H9 (cell line): ENCODE results near the gene KCNMA1. TPM values are rescaled to one million over a fixed set of nuclear protein-coding genes. Genes with fewer than 3 reads are reported as not detected.

Source experiments
- DNase-seq: peaks from one replicate; pipeline ENCODE4 v3.0.0-alpha.2; 2017
- H2AFZ ChIP-seq: one replicate; pipeline ENCODE4 v1.6.1; 2013; ENCODE audit warnings: mild to moderate bottlenecking, low read length, control low read depth, moderate library complexity
- H2AK5ac ChIP-seq: 2 replicates; pipeline ENCODE4 v1.6.1; 2013; ENCODE audit warnings: low read length, control low read depth, mixed read lengths; ENCODE audit not compliant: insufficient read length
- H2BK120ac ChIP-seq: one replicate; pipeline ENCODE4 v1.6.1; 2013; ENCODE audit warnings: low read depth, mild to moderate bottlenecking, low read length, control low read depth, inconsistent platforms; ENCODE audit not compliant: poor library complexity, severe bottlenecking
- H2BK12ac ChIP-seq: 2 replicates; pipeline ENCODE4 v1.6.1; 2013; ENCODE audit warnings: low read length, control low read depth, mixed read lengths, low read depth; ENCODE audit not compliant: insufficient read length
- H2BK15ac ChIP-seq: 2 replicates; pipeline ENCODE4 v1.6.1; 2013; ENCODE audit warnings: low read depth, low read length, control low read depth
- H2BK20ac ChIP-seq: one replicate; pipeline ENCODE4 v1.6.1; 2013; ENCODE audit warnings: low read depth, mild to moderate bottlenecking, low read length, control low read depth, inconsistent platforms; ENCODE audit not compliant: poor library complexity, severe bottlenecking
- H2BK5ac ChIP-seq: 2 replicates; pipeline ENCODE4 v1.6.1; 2013; ENCODE audit warnings: low read length, control low read depth, mixed read lengths; ENCODE audit not compliant: insufficient read length
- H3K14ac ChIP-seq: 2 replicates; pipeline ENCODE4 v1.6.1; 2013; ENCODE audit warnings: low read length, control low read depth; ENCODE audit not compliant: insufficient read depth
- H3K18ac ChIP-seq: 2 replicates; pipeline ENCODE4 v1.6.1; 2013; ENCODE audit warnings: low read depth, mild to moderate bottlenecking, mixed read lengths, low read length, control low read depth; ENCODE audit not compliant: insufficient read length
- H3K23ac ChIP-seq: 2 replicates; pipeline ENCODE4 v1.6.1; 2013; ENCODE audit warnings: low read length, control low read depth, mixed read lengths, low read depth; ENCODE audit not compliant: insufficient read length
- H3K23me2 ChIP-seq: 2 replicates; pipeline ENCODE4 v1.6.1; 2013; ENCODE audit warnings: low read depth, mild to moderate bottlenecking, mixed read lengths, low read length, control low read depth; ENCODE audit not compliant: insufficient read length, poor library complexity, severe bottlenecking
- H3K27ac ChIP-seq: 2 replicates; pipeline ENCODE4 v1.5.1; 2013; ENCODE audit warnings: low read length, control low read depth, mixed read lengths, low read depth; ENCODE audit not compliant: insufficient read length
- H3K27me3 ChIP-seq: 2 replicates; pipeline ENCODE4 v1.6.1; 2013; ENCODE audit warnings: low read length, control low read depth, inconsistent platforms; ENCODE audit not compliant: insufficient read depth
- H3K4ac ChIP-seq: 2 replicates; pipeline ENCODE4 v1.6.1; 2013; ENCODE audit warnings: low read depth, mild to moderate bottlenecking, control low read depth, inconsistent platforms, low read length, moderate library complexity
- H3K4me1 ChIP-seq: 2 replicates; pipeline ENCODE4 v1.6.1; 2013; ENCODE audit warnings: low read length, control low read depth, inconsistent platforms; ENCODE audit not compliant: insufficient read depth
- H3K4me2 ChIP-seq: 2 replicates; pipeline ENCODE4 v1.6.1; 2013; ENCODE audit warnings: low read length, control low read depth, mixed read lengths; ENCODE audit not compliant: insufficient read length, insufficient read depth
- H3K56ac ChIP-seq: 2 replicates; pipeline ENCODE4 v1.6.1; 2013; ENCODE audit warnings: low read depth, mild to moderate bottlenecking, mixed read lengths, low read length, control low read depth; ENCODE audit not compliant: insufficient read length
- H3K79me1 ChIP-seq: 2 replicates; pipeline ENCODE4 v1.6.1; 2013; ENCODE audit warnings: low read depth, mild to moderate bottlenecking, moderate library complexity, low read length, control low read depth, inconsistent platforms; ENCODE audit not compliant: insufficient read depth, poor library complexity, severe bottlenecking
- H3K79me2 ChIP-seq: 2 replicates; pipeline ENCODE4 v1.6.1; 2013; ENCODE audit warnings: low read length, control low read depth, inconsistent platforms; ENCODE audit not compliant: insufficient read depth
- H3K9ac ChIP-seq: 2 replicates; pipeline ENCODE4 v1.6.1; 2013; ENCODE audit warnings: low read length, control low read depth, mixed read lengths; ENCODE audit not compliant: insufficient read length; ENCODE audit errors: extremely low read depth
- H3K9me3 ChIP-seq: one replicate; pipeline ENCODE4 v1.6.1; 2013; ENCODE audit warnings: low read depth, low read length, inconsistent platforms; ENCODE audit not compliant: control insufficient read depth
- H3T11ph ChIP-seq: one replicate; pipeline ENCODE4 v1.6.1; 2013; ENCODE audit warnings: mild to moderate bottlenecking, low read length, control low read depth, inconsistent platforms
- H4K20me1 ChIP-seq: one replicate; pipeline ENCODE4 v1.6.1; 2013; ENCODE audit not compliant: control insufficient read depth, insufficient read length, insufficient read depth
- H4K5ac ChIP-seq: 2 replicates; pipeline ENCODE4 v1.6.1; 2013; ENCODE audit warnings: low read depth, mild to moderate bottlenecking, mixed read lengths, low read length, control low read depth; ENCODE audit not compliant: insufficient read length
- H4K8ac ChIP-seq: replicated peaks from 2 replicates; pipeline ENCODE4 v1.6.1; 2013; ENCODE audit warnings: low read length, control low read depth, mixed read lengths, low read depth; ENCODE audit not compliant: insufficient read length
- H4K91ac ChIP-seq: 2 replicates; pipeline ENCODE4 v1.6.1; 2013; ENCODE audit warnings: low read depth, mild to moderate bottlenecking, moderate library complexity, mixed read lengths, low read length, control low read depth; ENCODE audit not compliant: insufficient read length
- H3K27ac Mint-ChIP-seq, 3 experiments: 2 replicates in 2 of 3; 3 replicates in 1 of 3; pipeline ENCODE4 v1.8.0; 2020 to 2021; ENCODE audit warnings: mixed read lengths in 3 of 3, mild to moderate bottlenecking in 1 of 3, moderate library complexity in 1 of 3
- H3K27me3 Mint-ChIP-seq: 2 replicates; pipeline ENCODE4 v1.8.0; 2021; ENCODE audit warnings: low read depth, mild to moderate bottlenecking, moderate library complexity, mixed read lengths
- H3K36me3 Mint-ChIP-seq, 3 experiments: 2 replicates in 2 of 3; 3 replicates in 1 of 3; pipeline ENCODE4 v1.8.0; 2020 to 2021; ENCODE audit warnings: low read depth in 3 of 3, mixed read lengths in 3 of 3; ENCODE audit not compliant: insufficient read depth in 1 of 3
- H3K4me1 Mint-ChIP-seq, 2 experiments: 2 replicates each; pipeline ENCODE4 v1.8.0; 2020; ENCODE audit warnings: mixed read lengths in 2 of 2
- H3K4me3 Mint-ChIP-seq, 2 experiments: 2 replicates in 1 of 2; 3 replicates in 1 of 2; pipeline ENCODE4 v1.8.0; 2020 to 2021; ENCODE audit warnings: mild to moderate bottlenecking in 2 of 2, mixed read lengths in 2 of 2, moderate library complexity in 1 of 2
- H3K9me3 Mint-ChIP-seq, 2 experiments: 2 replicates in 1 of 2; 3 replicates in 1 of 2; pipeline ENCODE4 v1.8.0; 2020; ENCODE audit warnings: mild to moderate bottlenecking in 2 of 2, mixed read lengths in 2 of 2, moderate library complexity in 1 of 2
- CTCF ChIP-seq: fragments of 200-600 bp; sonication (generic); conservative IDR thresholded peaks from 3 replicates; pipeline ENCODE4 v1.8.0; 2021; ENCODE audit warnings: antibody characterized with exemption, mild to moderate bottlenecking
- WGBS: extraction: QIAGEN DNeasy Blood & Tissue Kit; methylation state at CpG from one replicate; pipeline ENCODE4 v1.1.7; 2013; ENCODE audit warnings: missing lambda C conversion rate, low lambda C conversion rate, mixed read lengths; ENCODE audit not compliant: insufficient read length; ENCODE audit errors: extremely low coverage; 5-methylcytosine and 5-hydroxymethylcytosine counted together
- total RNA-seq: library from RNA; stranded (reverse); gene quantifications from 2 replicates; pipeline ENCODE4 v1.2.1, GENCODE V29; 2021

The KCNMA1 gene
- total RNA-seq, 1 experiment from 2014 or later: 2.0 TPM

GRCh38 chr10:77060913-77061312, 576.7 kb downstream of the KCNMA1 start:
- no CpG with 5 or more reads among the region's 2 CpGs for WGBS

More at GRCh38 chr10:77060913-77061312, 576.7 kb downstream of the KCNMA1 start:
- Histone ChIP-seq H3K14ac (no peak overlapping the region), H4K5ac (no peak overlapping the region), H2BK15ac (no peak overlapping the region), H3K9ac (no peak overlapping the region), H2BK120ac (no peak overlapping the region), H3K79me1 (no peaks in the 10 kb centered on the region), H3K4ac (no peak overlapping the region), H3K4me2 (no peak overlapping the region), H2BK5ac (no peak overlapping the region), H3K27ac (no peak overlapping the region), H4K8ac (no peak overlapping the region), H3T11ph (no peak overlapping the region), H2AK5ac (no peak overlapping the region), H4K91ac (no peak overlapping the region), H3K23ac (no peak overlapping the region), H3K23me2 (no peaks in the 10 kb centered on the region), H3K4me1 (0 out of 2 replicates have a peak, but pooled peaks cover 1% of the 10 kb centered on the region), H2AFZ (no peak overlapping the region), H2BK20ac (no peak overlapping the region), H3K56ac (no peak overlapping the region), H3K9me3 (no peaks in the 10 kb centered on the region), H3K79me2 (no peaks in the 10 kb centered on the region), H3K18ac (no peak overlapping the region), H4K20me1 (no peaks in the 10 kb centered on the region), H3K27me3 (no peaks in the 10 kb centered on the region), H2BK12ac (no peak overlapping the region)
- Mint-ChIP-seq H3K9me3 (no peaks in the 10 kb centered on the region), H3K4me1 (peaks cover 2% of the 10 kb centered on the region in 2 experiments), H3K4me3 (no peak overlapping the region), H3K27me3 (no peaks in the 10 kb centered on the region), H3K27ac (no peak overlapping the region), H3K36me3 (no peaks in the 10 kb centered on the region)
- TF ChIP-seq CTCF: no peak
- no peak for DNase-seq
